ENCODE measurements around the gene OGN.

OGN gene

GRCh38 chr9:92349771-92350739, 54.3 kb downstream of the OGN start:
- H3K4me1 ChIP-seq (ENCODE audit: control insufficient read depth, insufficient read depth, low read length) = no peaks in the 10 kb centered on the region
- WGBS (ENCODE audit: insufficient coverage, insufficient read length) = no CpG with 5 or more reads among the region's 7 CpGs
- no peak overlapping the region for H3K27ac ChIP-seq (ENCODE audit: low read length)
- no peaks in the 10 kb centered on the region for H3K9me3 ChIP-seq (ENCODE audit: control insufficient read depth, insufficient read depth, low read length)
- DNase-seq (ENCODE audit: low read depth, low spot score) = no peak
- 0 out of 2 replicates have a peak, but pooled peaks cover 2% of the 10 kb centered on the region for H3K36me3 ChIP-seq (ENCODE audit: control insufficient read depth, insufficient read depth, low read length)
- no peak overlapping the region for H3K4me3 ChIP-seq (ENCODE audit: low read length)
- no peaks in the 10 kb centered on the region for H3K27me3 ChIP-seq (ENCODE audit: control insufficient read depth, insufficient read depth, low read length)

- H3K4me1 ChIP-seq (ENCODE audit: control insufficient read depth, insufficient read depth, low read length) = no peaks in the 10 kb centered on the region
- DNase-seq (ENCODE audit: low read depth, low spot score) = no peak
- H3K36me3 ChIP-seq (ENCODE audit: control insufficient read depth, insufficient read depth, low read length) = 0 out of 2 replicates have a peak, but pooled peaks cover 2% of the 10 kb centered on the region
- no peaks in the 10 kb centered on the region for H3K27me3 ChIP-seq (ENCODE audit: control insufficient read depth, insufficient read depth, low read length)
- no peaks in the 10 kb centered on the region for H3K9me3 ChIP-seq (ENCODE audit: control insufficient read depth, insufficient read depth, low read length)
- H3K27ac ChIP-seq (ENCODE audit: low read length) = no peak overlapping the region
- no peak overlapping the region for H3K4me3 ChIP-seq (ENCODE audit: low read length)
Observed at GRCh38 chr9:92345582-92345981, 58.8 kb downstream of the OGN start.

- no CpG with 5 or more reads among the region's 1 CpG for WGBS (ENCODE audit: insufficient coverage, insufficient read length)
- H3K36me3 ChIP-seq (ENCODE audit: control insufficient read depth, insufficient read depth, low read length) = 0 out of 2 replicates have a peak, but pooled peaks cover 2% of the 10 kb centered on the region
Observed at GRCh38 chr9:92342825-92343488, 61.4 kb downstream of the OGN start.

GRCh38 chr9:92341578-92341977, 62.8 kb downstream of the OGN start:
- Histone ChIP-seq H3K27me3 (ENCODE audit: control insufficient read depth, insufficient read depth, low read length) (no peaks in the 10 kb centered on the region), H3K27ac (ENCODE audit: low read length) (no peak overlapping the region), H3K9me3 (ENCODE audit: control insufficient read depth, insufficient read depth, low read length) (no peaks in the 10 kb centered on the region), H3K4me3 (ENCODE audit: low read length) (no peak overlapping the region), H3K36me3 (ENCODE audit: control insufficient read depth, insufficient read depth, low read length) (peaks cover 2% of the 10 kb centered on the region; the same call in 1 of the 2 replicates), H3K4me1 (ENCODE audit: control insufficient read depth, insufficient read depth, low read length) (no peaks in the 10 kb centered on the region)
- no peak for DNase-seq (ENCODE audit: low read depth, low spot score)
- WGBS (ENCODE audit: insufficient coverage, insufficient read length) = no CpG with 5 or more reads among the region's 1 CpG

More at GRCh38 chr9:92342825-92343488, 61.4 kb downstream of the OGN start:
- no peaks in the 10 kb centered on the region for H3K9me3 ChIP-seq (ENCODE audit: control insufficient read depth, insufficient read depth, low read length)
- H3K4me3 ChIP-seq (ENCODE audit: low read length) = no peak overlapping the region
- no peak overlapping the region for H3K27ac ChIP-seq (ENCODE audit: low read length)
- no peaks in the 10 kb centered on the region for H3K27me3 ChIP-seq (ENCODE audit: control insufficient read depth, insufficient read depth, low read length)
- H3K4me1 ChIP-seq (ENCODE audit: control insufficient read depth, insufficient read depth, low read length) = no peaks in the 10 kb centered on the region
- no peak for DNase-seq (ENCODE audit: low read depth, low spot score)

- no CpG with 5 or more reads among the region's 2 CpGs for WGBS (ENCODE audit: insufficient coverage, insufficient read length)
- Histone ChIP-seq H3K36me3 (ENCODE audit: control insufficient read depth, insufficient read depth, low read length) (no peaks in the 10 kb centered on the region; the same call in 1 of the 2 replicates), H3K27ac (ENCODE audit: low read length) (no peak overlapping the region), H3K27me3 (ENCODE audit: control insufficient read depth, insufficient read depth, low read length) (no peaks in the 10 kb centered on the region), H3K4me1 (ENCODE audit: control insufficient read depth, insufficient read depth, low read length) (no peaks in the 10 kb centered on the region), H3K9me3 (ENCODE audit: control insufficient read depth, insufficient read depth, low read length) (no peaks in the 10 kb centered on the region), H3K4me3 (ENCODE audit: low read length) (no peak overlapping the region)
- DNase-seq (ENCODE audit: low read depth, low spot score) = no peak
Observed at GRCh38 chr9:92333282-92333634, 71.1 kb downstream of the OGN start.

Data from iPS DF 6.9 (cell line).